Spleen (tissue), 7 donors: Measurements from ENCODE around the gene WSCD2.

Experiments
- CTCF ChIP-seq, 11 experiments: fragments of 200-600 bp in 7 of 11; fragments of 450-650 bp in 4 of 11; sonication (generic) in 4 of 11; IDR thresholded peaks in 8 of 11; conservative IDR thresholded peaks in 3 of 11; 1 replicate in 7 of 11; 2 replicates in 4 of 11; pipeline versions ENCODE4 v1.4.0 to v1.8.0; 2016 to 2021; ENCODE audit warnings: antibody characterized with exemption in 11 of 11, inconsistent platforms in 4 of 11, mild to moderate bottlenecking in 1 of 11
- POLR2A ChIP-seq, 3 donors: fragments of 450-650 bp; IDR thresholded peaks; one replicate each; pipeline ENCODE4 v1.5.1; 2017; ENCODE audit warnings: antibody characterized with exemption in 3 of 3, mild to moderate bottlenecking in 1 of 3
- donor health status: DM: no; HTN: no; CAD: no; lungs with moderate emphysema.
- donor health status: DM: no; HTN: no; CAD: no.
- donor health status: DM: no; HTN: no; CAD: no.

- no peak for TF ChIP-seq CTCF (IDR thresholded peaks at IDR 0.05 in 8 of 11, conservative IDR thresholded peaks at IDR 0.05 in 3 of 11)
- no peak for TF ChIP-seq POLR2A (IDR thresholded peaks at IDR 0.05)
Observed at GRCh38 chr12:108267450-108267849, 138.4 kb downstream of the WSCD2 start.
